ENCODE results near the gene SPARC.
"Not testable (repeated sequence)": the region's sequence is repeated elsewhere in the genome, so short reads cannot be mapped to it uniquely, and the experiment has no call there.

Gene SPARC, protein sequence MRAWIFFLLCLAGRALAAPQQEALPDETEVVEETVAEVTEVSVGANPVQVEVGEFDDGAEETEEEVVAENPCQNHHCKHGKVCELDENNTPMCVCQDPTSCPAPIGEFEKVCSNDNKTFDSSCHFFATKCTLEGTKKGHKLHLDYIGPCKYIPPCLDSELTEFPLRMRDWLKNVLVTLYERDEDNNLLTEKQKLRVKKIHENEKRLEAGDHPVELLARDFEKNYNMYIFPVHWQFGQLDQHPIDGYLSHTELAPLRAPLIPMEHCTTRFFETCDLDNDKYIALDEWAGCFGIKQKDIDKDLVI

GRCh38 chr5:151686674-151687407 lies at the start of gene SPARC:
Gene SPARC, minus strand, starts transcription at chr5:151686915. Its CDS starts 10,727 bp downstream, at chr5:151676188.
- DNase-seq: peak; percentile 46

GRCh38 chr5:151735646-151736045 lies 48.9 kb upstream of the SPARC start:
- no peak for DNase-seq

- DNase-seq: no peak
These were observed 47.3 kb upstream of the SPARC start for GRCh38 chr5:151734064-151734408.

DNA sequence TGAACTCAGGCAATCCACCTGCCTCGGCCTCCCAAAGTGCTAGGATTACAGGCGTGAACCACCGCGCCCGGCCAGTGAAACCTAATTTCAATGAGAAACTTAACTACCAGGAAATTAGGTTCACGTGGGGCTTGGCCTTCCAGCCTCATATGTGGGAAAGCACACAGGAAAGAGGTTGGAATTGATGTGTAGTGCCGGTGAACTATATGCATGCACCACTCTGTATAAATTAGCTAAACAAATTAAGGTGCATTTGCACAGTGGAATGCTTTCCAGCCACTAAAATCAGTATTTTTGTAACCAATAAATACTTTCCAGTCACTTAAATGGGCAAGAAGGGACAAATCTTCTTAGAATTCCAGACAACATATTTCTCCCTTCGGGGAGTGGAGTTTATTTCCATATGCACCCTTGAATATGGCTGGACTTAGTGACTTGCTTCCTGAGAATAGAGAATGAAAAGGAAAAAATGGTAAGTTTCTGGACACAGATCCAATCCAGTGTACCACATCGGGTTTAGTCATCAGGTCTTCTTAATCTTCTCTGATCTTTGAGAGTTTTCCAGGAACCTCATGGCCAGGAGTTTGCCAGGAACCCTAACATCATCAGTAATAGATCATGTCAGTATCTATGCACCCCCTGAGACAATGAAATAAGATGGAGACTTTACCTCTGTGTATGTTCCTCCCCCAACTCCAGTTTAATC lies 46.8 kb upstream of the SPARC start:
- no peak for DNase-seq

GRCh38 chr5:151730381-151730780 lies 43.7 kb upstream of the SPARC start:
- DNase-seq: no peak

GRCh38 chr5:151729597-151729996 lies 42.9 kb upstream of the SPARC start:
- not testable (repeated sequence) for DNase-seq

GRCh38 chr5:151724360-151724759 lies 37.6 kb upstream of the SPARC start:
- DNase-seq: no peak

- DNase-seq: no peak
These were observed 35.8 kb upstream of the SPARC start for GRCh38 chr5:151722546-151722945.

DNA sequence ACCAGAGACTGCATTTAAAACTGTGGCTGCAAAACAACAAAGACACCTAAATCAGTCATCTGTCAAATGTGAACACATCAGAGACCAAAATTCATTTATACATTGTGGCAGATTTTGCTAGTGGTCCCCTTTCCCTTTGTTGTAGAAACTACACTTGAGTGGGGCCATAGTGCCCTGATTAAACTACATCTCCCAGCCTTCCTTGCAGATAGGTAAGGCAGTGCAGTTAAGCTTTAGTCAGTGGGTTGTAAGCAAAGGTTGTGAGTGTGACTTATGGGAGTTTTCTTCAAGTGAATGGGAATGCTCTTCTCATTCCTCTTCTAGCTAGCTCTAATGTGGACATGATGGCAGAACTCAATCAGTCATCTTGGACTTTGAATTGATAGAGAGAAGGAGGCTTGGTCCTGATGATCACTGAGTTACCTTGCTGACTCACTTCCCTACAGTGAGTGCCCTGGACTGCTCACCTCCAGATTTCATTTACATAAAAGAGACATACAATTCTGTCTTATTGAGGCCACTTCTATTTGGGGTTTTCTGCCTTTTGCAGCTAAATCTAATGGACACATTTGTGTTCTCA lies 35.2 kb upstream of the SPARC start:
- no peak for DNase-seq

- DNase-seq: no peak
These were observed 34.5 kb upstream of the SPARC start for GRCh38 chr5:151721087-151721646.

- no peak for DNase-seq
These were observed 33.5 kb upstream of the SPARC start for GRCh38 chr5:151720215-151720614.

DNA sequence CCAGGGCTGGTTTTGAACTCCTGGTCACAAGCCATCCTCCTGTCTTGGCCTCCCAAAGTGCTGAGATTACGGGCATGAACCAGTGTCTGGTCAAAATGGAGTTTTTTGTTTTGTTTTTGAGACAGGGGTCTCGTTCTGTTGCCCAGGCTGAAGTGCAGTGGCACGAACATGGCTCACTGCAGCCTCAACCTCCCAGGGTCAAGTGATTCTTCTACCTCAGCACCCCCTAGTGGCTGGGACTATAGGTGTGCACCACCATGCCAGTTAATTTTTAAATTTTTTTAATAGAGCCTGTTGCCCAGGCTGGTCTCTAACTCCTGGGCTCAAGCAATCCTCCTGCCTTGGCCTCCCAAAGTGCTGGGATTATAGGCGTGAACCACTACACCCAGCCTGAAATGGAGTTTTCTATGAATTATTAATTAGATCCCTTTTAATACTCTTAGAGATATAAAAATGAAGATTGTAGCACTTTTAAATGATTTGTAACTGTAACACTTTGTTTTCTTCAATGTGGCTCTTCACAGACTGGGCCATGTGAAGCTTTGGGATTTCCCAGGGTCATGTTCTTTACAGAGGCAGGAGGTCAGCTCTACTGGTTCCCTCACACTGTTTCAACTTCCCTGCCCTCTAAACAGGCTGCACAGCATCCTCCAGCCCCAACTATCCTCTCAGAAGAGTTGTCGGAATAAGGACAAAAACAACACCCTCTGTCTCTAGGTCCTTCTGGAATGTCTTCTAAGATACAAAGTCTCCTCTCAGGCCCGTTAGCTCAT lies 32.7 kb upstream of the SPARC start:
- DNase-seq: no peak

- DNase-seq: no peak
These were observed 31.9 kb upstream of the SPARC start for GRCh38 chr5:151718646-151719045.

GRCh38 chr5:151718153-151718552 lies 31.4 kb upstream of the SPARC start:
- no peak for DNase-seq

DNA sequence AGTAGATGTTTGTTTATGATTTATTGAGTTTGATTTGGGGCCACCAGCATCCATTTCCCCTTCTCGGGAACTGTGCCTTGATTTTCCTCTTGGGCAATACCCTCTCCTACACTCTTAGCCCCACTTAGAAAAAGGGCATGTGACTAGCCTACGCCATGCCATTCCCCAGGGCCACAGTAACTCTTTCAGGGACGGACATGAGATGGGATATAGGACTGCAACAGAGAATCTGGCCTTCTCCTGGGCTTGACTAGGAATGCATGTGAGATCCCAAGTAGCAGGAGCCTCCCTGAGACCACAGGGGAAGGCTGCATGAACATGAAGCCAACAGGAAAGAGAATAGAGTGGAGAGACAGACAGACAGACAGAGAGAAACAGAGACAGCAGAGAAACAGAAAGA lies 30.7 kb upstream of the SPARC start:
- no peak for DNase-seq

DNA sequence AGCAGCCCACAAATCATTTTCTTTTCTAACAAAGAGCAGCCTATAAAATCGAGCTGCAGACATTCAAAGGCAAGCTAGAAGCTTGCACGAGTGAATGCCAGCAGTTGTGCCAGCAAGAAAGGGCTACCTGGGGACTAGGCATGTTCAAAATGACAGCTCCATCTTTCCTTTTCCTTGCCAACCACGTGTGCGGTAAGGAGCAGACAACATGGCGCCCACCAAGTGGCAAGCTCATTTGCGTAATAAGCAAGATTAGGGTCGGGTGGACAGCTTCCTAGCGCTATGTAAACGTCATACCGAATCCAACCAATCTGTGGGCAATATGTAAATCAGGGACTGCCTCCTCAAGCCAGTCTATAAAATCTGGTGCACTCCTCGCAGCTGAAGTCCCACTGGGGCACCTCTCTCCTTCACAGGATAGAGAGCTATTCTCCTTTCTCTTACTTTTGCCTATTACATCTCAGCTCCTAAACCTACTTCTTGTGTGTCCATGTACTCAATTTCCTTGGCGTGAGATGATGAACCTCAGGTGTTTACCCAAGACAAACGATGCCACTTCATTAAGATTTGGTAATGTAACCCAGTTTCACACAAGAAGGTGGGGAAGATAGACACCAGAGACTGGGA lies 22.5 kb upstream of the SPARC start:
- no peak for DNase-seq

DNA sequence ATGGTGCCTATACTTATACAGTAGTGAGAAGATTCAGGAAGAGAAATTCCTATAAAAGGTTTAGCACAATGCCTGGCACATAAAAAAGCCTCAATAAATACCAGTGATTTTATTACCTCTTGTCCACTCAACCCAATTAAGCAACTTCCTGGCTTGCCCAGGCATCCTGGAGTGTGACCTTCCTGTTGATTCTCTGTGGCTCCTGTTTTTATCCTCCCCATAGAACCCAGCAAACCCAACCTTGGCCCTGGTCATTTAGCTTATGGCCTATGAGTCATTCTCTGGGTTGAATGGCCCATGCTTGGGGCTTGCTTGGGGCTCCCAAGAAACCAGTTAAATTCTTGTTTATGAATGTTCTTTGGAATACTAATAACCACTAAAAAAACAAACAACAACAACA lies 21.4 kb upstream of the SPARC start:
- DNase-seq: no peak

DNA sequence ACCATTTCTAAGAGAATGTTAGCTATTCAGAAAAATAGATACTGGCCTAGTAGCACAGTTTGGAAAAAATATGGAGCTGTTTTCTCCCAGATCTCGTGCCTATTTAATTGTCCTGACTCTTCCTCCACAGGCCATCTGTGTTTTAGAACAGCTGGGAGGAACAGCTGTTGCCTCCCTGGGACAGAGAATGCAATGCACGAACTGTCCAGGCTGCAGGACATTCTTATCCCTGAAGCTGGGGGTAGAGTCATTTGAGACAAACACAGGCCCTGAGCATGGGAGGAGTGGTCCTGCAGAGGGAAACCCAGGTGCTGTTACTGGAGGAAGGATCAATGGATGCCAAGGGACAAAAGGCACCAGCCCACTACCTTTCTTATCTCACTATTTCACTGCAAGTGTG lies 20.9 kb upstream of the SPARC start:
- peak; percentile 27 for DNase-seq

GRCh38 chr5:151706906-151707305 lies 20.2 kb upstream of the SPARC start:
- no peak for DNase-seq

DNA sequence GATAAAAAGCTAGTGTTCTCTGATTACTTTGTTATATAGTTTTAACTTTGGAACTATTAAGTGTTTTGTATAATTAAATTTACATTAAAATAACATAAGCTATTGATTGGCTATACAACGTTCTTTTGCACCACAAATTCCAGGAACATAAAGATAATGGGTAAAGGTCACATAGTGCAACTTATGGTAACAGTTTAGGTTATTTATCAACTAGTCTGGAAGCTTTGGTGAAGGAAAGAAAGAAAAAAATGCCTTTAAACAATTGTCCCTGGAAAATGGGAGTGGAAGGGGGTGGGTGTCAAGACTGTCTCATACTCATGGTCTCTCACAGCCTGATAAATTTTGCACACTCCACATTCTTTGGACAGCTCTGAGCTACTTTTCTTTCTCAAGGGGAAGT lies 17.1 kb upstream of the SPARC start:
- no peak for DNase-seq

- peak; percentile 90 for DNase-seq
These were observed 16.5 kb upstream of the SPARC start for GRCh38 chr5:151703227-151703626.

DNA sequence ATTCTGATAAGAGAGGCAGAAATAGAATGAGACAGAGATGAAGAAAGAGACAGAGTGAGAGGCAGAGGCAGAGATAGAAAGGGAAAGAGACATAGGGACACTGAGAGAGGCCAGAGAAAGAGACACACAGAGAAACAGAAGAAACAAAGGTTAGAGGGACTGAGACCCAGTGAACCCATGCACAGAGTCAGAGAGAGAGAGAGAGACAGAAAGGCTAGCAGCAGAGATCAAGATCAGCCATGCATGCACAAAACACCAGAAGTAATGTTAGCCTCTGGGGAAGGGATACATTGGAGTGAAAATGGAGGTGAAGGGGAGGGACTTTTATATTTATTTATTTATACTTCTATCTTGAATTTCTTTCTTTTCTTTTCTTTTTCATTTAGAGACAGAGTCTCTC lies 14.1 kb upstream of the SPARC start:
- DNase-seq: peak; percentile 24
